ENCODE measurements around the gene EXOC1L.
A peak's percentile ranks its signal among the peaks of the same experiment; 100 is the strongest.

Gene EXOC1L

DNA sequence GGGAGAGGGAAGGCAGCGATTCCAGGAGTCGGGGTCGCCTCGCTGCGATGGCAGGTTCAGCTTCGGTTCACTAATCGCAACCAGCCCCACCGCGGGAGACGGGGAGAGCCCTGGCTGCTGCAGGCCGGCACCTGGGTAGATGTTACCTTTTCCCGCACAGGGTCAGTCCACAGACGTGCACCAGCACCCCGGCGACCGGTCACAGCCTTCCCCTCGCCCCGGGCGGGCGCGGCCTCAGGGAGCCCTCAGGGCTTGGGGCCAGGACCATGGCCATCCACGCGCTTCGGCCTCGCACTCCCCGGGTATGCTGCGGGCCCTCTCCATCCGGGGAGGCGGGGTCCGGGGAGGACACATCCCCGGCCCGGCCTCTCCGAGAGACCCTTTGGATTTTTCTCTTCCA is 26.1 kb upstream of the EXOC1L start:
- Histone ChIP-seq H3K4me3 (peak overlapping the region; percentile 59), H3K27ac (no peak overlapping the region)
- TF ChIP-seq, protein P1, sequence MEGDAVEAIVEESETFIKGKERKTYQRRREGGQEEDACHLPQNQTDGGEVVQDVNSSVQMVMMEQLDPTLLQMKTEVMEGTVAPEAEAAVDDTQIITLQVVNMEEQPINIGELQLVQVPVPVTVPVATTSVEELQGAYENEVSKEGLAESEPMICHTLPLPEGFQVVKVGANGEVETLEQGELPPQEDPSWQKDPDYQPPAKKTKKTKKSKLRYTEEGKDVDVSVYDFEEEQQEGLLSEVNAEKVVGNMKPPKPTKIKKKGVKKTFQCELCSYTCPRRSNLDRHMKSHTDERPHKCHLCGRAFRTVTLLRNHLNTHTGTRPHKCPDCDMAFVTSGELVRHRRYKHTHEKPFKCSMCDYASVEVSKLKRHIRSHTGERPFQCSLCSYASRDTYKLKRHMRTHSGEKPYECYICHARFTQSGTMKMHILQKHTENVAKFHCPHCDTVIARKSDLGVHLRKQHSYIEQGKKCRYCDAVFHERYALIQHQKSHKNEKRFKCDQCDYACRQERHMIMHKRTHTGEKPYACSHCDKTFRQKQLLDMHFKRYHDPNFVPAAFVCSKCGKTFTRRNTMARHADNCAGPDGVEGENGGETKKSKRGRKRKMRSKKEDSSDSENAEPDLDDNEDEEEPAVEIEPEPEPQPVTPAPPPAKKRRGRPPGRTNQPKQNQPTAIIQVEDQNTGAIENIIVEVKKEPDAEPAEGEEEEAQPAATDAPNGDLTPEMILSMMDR (IDR thresholded peaks at IDR 0.05): no peak
- DNase-seq (ENCODE audit: low spot score): no peak

DNA sequence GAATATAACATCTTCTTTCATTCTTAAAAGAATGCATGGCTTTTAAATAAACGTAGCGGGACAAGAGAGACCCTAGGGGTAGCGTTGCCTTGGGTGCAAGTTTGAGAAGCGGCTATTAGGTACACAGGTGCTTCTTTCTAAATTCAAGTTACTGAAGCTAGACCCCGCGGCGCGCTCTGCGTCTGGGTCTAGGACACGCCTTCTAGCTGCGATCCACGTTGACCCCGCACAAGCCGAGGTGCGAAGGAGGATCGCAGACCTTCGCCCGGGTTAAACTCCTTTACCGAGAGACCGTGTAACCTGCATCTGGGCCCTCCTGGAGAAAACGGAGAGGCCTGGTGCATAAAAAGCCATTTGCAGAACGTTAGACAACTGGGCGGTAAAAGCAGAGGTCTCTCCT is 25.5 kb upstream of the EXOC1L start:
- Histone ChIP-seq H3K4me3 (no peak overlapping the region), H3K27ac (no peak overlapping the region)
- no peak for DNase-seq (ENCODE audit: low spot score)
- TF ChIP-seq, protein P1 (IDR thresholded peaks at IDR 0.05): no peak

DNA sequence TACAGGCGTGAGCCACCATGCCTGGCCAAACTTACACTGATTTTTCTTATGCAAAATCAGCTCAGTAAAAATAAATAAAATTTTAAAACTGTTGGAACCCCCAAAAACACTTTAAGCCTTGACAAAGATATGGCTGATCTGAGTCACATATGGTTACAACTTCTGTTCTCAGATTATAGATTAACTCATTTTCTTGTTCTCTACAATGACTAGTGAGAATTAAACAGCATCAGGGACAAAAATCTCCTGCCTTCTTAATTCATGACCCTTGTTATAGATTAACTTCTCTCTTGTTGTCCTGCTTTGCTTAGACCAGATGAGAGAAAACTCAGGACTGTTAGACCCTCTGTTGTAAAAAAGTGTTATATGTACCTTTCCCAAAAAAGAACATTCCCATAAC is 24.2 kb upstream of the EXOC1L start:
- no peak for DNase-seq (ENCODE audit: low spot score)
- Histone ChIP-seq H3K4me3 (no peak overlapping the region), H3K27ac (no peak overlapping the region)
- TF ChIP-seq, protein P1 (IDR thresholded peaks at IDR 0.05): no peak

DNA sequence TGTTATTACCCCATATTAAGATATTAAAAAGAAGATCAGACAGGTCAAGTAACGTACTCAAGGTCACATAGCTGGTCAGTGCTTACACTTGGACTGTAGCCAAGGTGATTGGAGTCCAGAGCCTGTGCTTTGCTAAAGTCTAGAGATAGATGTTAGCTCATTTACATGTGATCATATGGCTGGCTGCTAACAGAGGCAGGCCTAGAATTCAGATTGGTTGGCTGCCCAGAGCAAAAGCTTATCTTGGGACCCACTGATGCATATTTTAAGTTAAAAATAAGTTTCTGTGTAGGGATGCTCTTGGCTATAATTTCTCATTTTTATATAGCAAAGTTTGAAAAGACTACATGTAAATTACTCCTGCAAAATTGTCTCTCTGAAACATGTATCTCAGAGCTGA is 18.1 kb upstream of the EXOC1L start:
- no peak overlapping the region for H3K4me3 ChIP-seq
- no peak for DNase-seq (ENCODE audit: low spot score)
- no peak overlapping the region for H3K27ac ChIP-seq
- TF ChIP-seq, protein P1 (IDR thresholded peaks at IDR 0.05): no peak

DNA sequence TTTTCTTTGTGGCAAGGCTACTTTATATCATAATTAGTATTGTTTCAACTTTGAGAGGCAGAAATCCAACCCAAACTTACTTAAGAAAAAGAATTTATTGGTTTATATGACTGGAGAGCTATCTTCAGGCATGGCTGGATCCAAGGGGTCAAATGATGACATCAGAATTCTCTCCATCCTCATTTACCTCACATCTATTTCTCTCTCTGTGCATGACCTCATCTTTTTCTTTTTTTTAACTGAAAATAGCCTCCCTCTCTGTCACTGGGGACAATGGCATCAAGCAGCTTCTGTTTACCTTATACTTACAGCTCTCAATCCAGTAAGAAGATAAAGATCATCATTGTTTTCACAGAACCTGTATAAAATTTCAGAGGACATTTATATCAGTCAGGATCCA is 12.0 kb upstream of the EXOC1L start:
- no peak for DNase-seq (ENCODE audit: low spot score)
- TF ChIP-seq, protein P1 (IDR thresholded peaks at IDR 0.05): no peak

DNA sequence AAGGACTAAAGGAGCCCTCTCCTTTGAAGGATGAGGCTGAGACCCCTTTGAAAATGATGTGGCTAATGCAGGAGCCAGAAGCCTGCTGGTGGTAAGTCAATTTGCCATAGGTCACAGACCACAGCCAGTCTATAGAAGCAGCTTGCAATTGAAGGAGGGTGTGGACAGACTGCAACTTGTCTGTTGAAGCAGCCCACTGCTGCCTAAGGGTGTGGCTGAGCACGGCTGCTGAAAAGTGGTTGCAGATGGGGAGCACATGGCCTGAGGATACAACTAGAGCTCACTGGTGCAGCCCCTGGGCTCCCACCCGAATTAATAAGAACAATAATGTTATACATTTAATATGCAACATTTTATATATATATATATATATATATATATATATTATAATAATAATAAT is 11.4 kb upstream of the EXOC1L start:
- no peak overlapping the region for H3K4me3 ChIP-seq
- H3K27ac ChIP-seq: no peak overlapping the region
- no peak for DNase-seq (ENCODE audit: low spot score)
- TF ChIP-seq, protein P1 (IDR thresholded peaks at IDR 0.05): no peak

More for the DNA sequence above, 12.0 kb upstream of the EXOC1L start:
- no peak overlapping the region for H3K4me3 ChIP-seq
- no peak overlapping the region for H3K27ac ChIP-seq

DNA sequence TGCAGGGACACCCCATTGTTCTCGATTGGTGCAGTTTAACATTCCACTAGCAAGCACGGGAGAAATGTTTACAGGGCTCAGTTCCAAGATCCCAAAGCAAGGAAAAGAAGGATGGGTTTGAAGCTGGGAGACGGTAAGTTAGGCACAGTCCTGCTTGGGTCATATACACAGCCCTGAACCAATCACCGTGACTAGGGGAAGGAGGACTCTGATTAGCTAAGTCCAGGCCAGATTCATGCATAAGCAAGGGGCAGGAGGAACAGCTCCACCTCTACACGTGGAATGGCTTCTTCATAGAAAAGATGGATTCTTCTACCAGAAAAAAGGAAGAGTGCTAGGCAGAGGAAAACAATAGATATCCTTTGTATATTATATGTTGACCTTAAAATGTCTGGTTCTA is 11.0 kb upstream of the EXOC1L start:
- no peak overlapping the region for H3K27ac ChIP-seq
- TF ChIP-seq, protein P1 (IDR thresholded peaks at IDR 0.05): no peak
- DNase-seq (ENCODE audit: low spot score): no peak
- no peak overlapping the region for H3K4me3 ChIP-seq
